ENCODE results near the gene MAT2A.

GRCh38 chr2:85579266-85579935 is 40.4 kb downstream of the MAT2A start:
- no peak for TF ChIP-seq CTCF (IDR thresholded peaks at IDR 0.05)
- no peak for TF ChIP-seq POLR2A (IDR thresholded peaks at IDR 0.05)
